H1 (cell line): ENCODE measurements around the gene TMPRSS9. TPM values are rescaled to one million over a fixed set of nuclear protein-coding genes. Genes with fewer than 3 reads are reported as not detected.
"Not testable (repeated sequence)": the region's sequence is repeated elsewhere in the genome, so short reads cannot be mapped to it uniquely, and the experiment has no call there.

Experiments
- CTCF ChIA-PET: fragments of 300-600 bp; sonication (Branson Sonifier 250); formaldehyde crosslinking; loops from one replicate; lab custom pipeline; 2021; ENCODE audit not compliant: partially characterized antibody; lab: Charles Lee
- POLR2A ChIA-PET: fragments of 300-600 bp; sonication (Branson Sonifier 250); formaldehyde crosslinking; loops from one replicate; lab custom pipeline; 2021; ENCODE audit warnings: inconsistent platforms; ENCODE audit not compliant: partially characterized antibody; lab: Charles Lee
- DNase-seq, 2 experiments: peaks; one replicate each; pipeline versions ENCODE4 v3.0.0 to v3.0.0-alpha.2; 2010 to 2022; ENCODE audit warnings: low spot score in 2 of 2, low read depth in 1 of 2, mixed read lengths in 1 of 2
- FAIRE-seq: peaks from 2 replicates; lab custom pipeline; 2011; peaks lifted over from hg19 to GRCh38; lab: Jason Lieb, UNC
- H2AFZ ChIP-seq: 2 replicates; pipeline ENCODE4 v1.8.1; 2012; ENCODE audit warnings: low read length, inconsistent platforms
- H2AK5ac ChIP-seq: 2 replicates; pipeline ENCODE4 v1.6.1; 2013; ENCODE audit warnings: low read depth, low read length
- H2BK120ac ChIP-seq: replicated peaks from 2 replicates; pipeline ENCODE3; 2013; ENCODE audit warnings: low read depth, low read length, inconsistent platforms
- H2BK12ac ChIP-seq: 2 replicates; pipeline ENCODE4 v1.6.1; 2013; ENCODE audit warnings: low read depth, low read length
- H2BK15ac ChIP-seq: 2 replicates; pipeline ENCODE4 v1.6.1; 2013; ENCODE audit warnings: low read length
- H2BK20ac ChIP-seq: 2 replicates; pipeline ENCODE4 v1.6.1; 2013; ENCODE audit warnings: low read length
- H2BK5ac ChIP-seq: 2 replicates; pipeline ENCODE4 v1.6.1; 2013; ENCODE audit warnings: low read depth, low read length
- H3K14ac ChIP-seq: 2 replicates; pipeline ENCODE4 v1.6.1; 2013; ENCODE audit warnings: inconsistent platforms; ENCODE audit not compliant: insufficient read length
- H3K18ac ChIP-seq: 2 replicates; pipeline ENCODE4 v1.6.1; 2013; ENCODE audit warnings: low read length; ENCODE audit errors: extremely low read depth
- H3K23ac ChIP-seq: 2 replicates; pipeline ENCODE4 v1.6.1; 2013; ENCODE audit warnings: inconsistent platforms; ENCODE audit not compliant: insufficient read length
- H3K23me2 ChIP-seq: 2 replicates; pipeline ENCODE4 v1.6.1; 2013; ENCODE audit warnings: low read depth, low read length
- H3K27ac ChIP-seq: 2 replicates; pipeline ENCODE4 v1.6.1; 2011; ENCODE audit warnings: low read depth, low read length, inconsistent platforms
- H3K27me3 ChIP-seq, 4 experiments: replicated peaks in 1 of 4; 1 replicate in 1 of 4; 2 replicates in 3 of 4; pipeline versions ENCODE4 v1.6.1 to v1.8.1; 2011 to 2013; ENCODE audit warnings: low read length in 3 of 4, mild to moderate bottlenecking in 3 of 4, inconsistent platforms in 2 of 4, mixed read lengths in 2 of 4, moderate library complexity in 1 of 4; ENCODE audit not compliant: control insufficient read depth in 3 of 4, insufficient read depth in 3 of 4; ENCODE audit errors: extremely low read depth in 1 of 4
- H3K36me3 ChIP-seq, 4 experiments: 2 replicates each; pipeline versions ENCODE4 v1.6.1 to v1.8.1; 2011 to 2013; ENCODE audit warnings: mild to moderate bottlenecking in 4 of 4, low read length in 3 of 4, moderate library complexity in 2 of 4, control low read depth in 1 of 4, inconsistent platforms in 1 of 4; ENCODE audit not compliant: insufficient read depth in 4 of 4, control insufficient read depth in 2 of 4
- H3K4ac ChIP-seq: replicated peaks from 2 replicates; pipeline ENCODE3; 2013; ENCODE audit warnings: low read length, low read depth, mixed read lengths, inconsistent platforms; ENCODE audit not compliant: insufficient read length
- H3K4me1 ChIP-seq, 4 experiments: replicated peaks in 1 of 4; 1 replicate in 1 of 4; 2 replicates in 3 of 4; pipeline versions ENCODE4 v1.6.1 to v1.8.1; 2011 to 2013; ENCODE audit warnings: low read length in 3 of 4, inconsistent platforms in 2 of 4, mixed read lengths in 1 of 4; ENCODE audit not compliant: insufficient read depth in 4 of 4, control insufficient read depth in 3 of 4
- H3K4me2 ChIP-seq, 2 experiments: 2 replicates each; pipeline versions ENCODE4 v1.6.1 to v1.8.1; 2011 to 2013; ENCODE audit warnings: low read depth in 2 of 2, low read length in 2 of 2, control low read depth in 1 of 2, inconsistent platforms in 1 of 2, mild to moderate bottlenecking in 1 of 2; ENCODE audit not compliant: insufficient read depth in 1 of 2
- H3K4me3 ChIP-seq, 4 experiments: fragments of 200-600, 300-600 bp in 1 of 4; sonication (generic), shearing (Covaris generic), sonication (Bioruptor Twin) in 1 of 4; 2 replicates each; pipeline versions ENCODE4 v1.5.1 to v1.8.1; 2011 to 2016; ENCODE audit warnings: low read length in 4 of 4, low read depth in 3 of 4, control low read depth in 2 of 4, inconsistent platforms in 2 of 4, mild to moderate bottlenecking in 2 of 4, mixed read lengths in 1 of 4, moderate library complexity in 1 of 4; ENCODE audit not compliant: insufficient read depth in 2 of 4; ENCODE audit errors: extremely low read depth in 1 of 4
- H3K56ac ChIP-seq: replicated peaks from 2 replicates; pipeline ENCODE3; 2013; ENCODE audit warnings: low read depth, mild to moderate bottlenecking, mixed read lengths, low read length, inconsistent platforms; ENCODE audit not compliant: insufficient read length
- H3K79me1 ChIP-seq: 2 replicates; pipeline ENCODE4 v1.6.1; 2013; ENCODE audit warnings: low read depth, low read length, control low read depth
- H3K79me2 ChIP-seq, 2 experiments: 2 replicates each; pipeline versions ENCODE4 v1.6.1 to v1.8.1; 2012 to 2013; ENCODE audit warnings: low read length in 2 of 2, mild to moderate bottlenecking in 2 of 2, inconsistent platforms in 1 of 2; ENCODE audit not compliant: insufficient read depth in 2 of 2, control insufficient read depth in 1 of 2
- H3K9ac ChIP-seq, 4 experiments: replicated peaks in 1 of 4; 1 replicate in 1 of 4; 2 replicates in 3 of 4; pipeline versions ENCODE4 v1.6.1 to v1.8.1; 2011 to 2013; ENCODE audit warnings: low read depth in 3 of 4, low read length in 3 of 4, control low read depth in 2 of 4, mild to moderate bottlenecking in 2 of 4, moderate library complexity in 2 of 4, inconsistent platforms in 1 of 4; ENCODE audit errors: extremely low read depth in 1 of 4
- H3K9me3 ChIP-seq, 2 experiments: 2 replicates each; pipeline versions ENCODE4 v1.6.1 to v1.8.1; 2012 to 2013; ENCODE audit warnings: mild to moderate bottlenecking in 2 of 2, moderate library complexity in 2 of 2, control low read depth in 1 of 2, inconsistent platforms in 1 of 2, low read depth in 1 of 2, low read length in 1 of 2, mixed read lengths in 1 of 2; ENCODE audit not compliant: insufficient read depth in 2 of 2
- H4K20me1 ChIP-seq, 2 experiments: replicated peaks in 1 of 2; 2 replicates each; pipeline versions ENCODE3 to v1.8.1; 2011 to 2013; ENCODE audit warnings: inconsistent platforms in 2 of 2, low read length in 2 of 2, mild to moderate bottlenecking in 1 of 2; ENCODE audit not compliant: insufficient read depth in 2 of 2, control insufficient read depth in 1 of 2
- H4K5ac ChIP-seq: 2 replicates; pipeline ENCODE4 v1.6.1; 2013; ENCODE audit warnings: low read length, low read depth, mixed read lengths, inconsistent platforms; ENCODE audit not compliant: insufficient read length
- H4K8ac ChIP-seq: 2 replicates; pipeline ENCODE4 v1.8.0; 2013; ENCODE audit warnings: mild to moderate bottlenecking, moderate library complexity, low read length, inconsistent platforms; ENCODE audit not compliant: insufficient read depth; ENCODE audit errors: extremely low read depth
- H4K91ac ChIP-seq: replicated peaks from 2 replicates; pipeline ENCODE3; 2013; ENCODE audit warnings: low read length, mixed read lengths, inconsistent platforms; ENCODE audit not compliant: insufficient read length
- WGBS, 2 experiments: shearing (Covaris generic) in 1 of 2; methylation state at CpG; one replicate each; pipeline versions ENCODE4 v1.1.6 to v1.1.7; 2013 to 2015; ENCODE audit warnings: low lambda C conversion rate in 2 of 2, mixed read lengths in 2 of 2, inconsistent platforms in 1 of 2, low coverage in 1 of 2, missing lambda C conversion rate in 1 of 2; ENCODE audit not compliant: insufficient replicate concordance in 2 of 2, insufficient coverage in 1 of 2, insufficient read length in 1 of 2; ENCODE audit errors: extremely low coverage in 1 of 2, missing lambda C conversion rate in 1 of 2; 5-methylcytosine and 5-hydroxymethylcytosine counted together
- polyA plus RNA-seq, 7 experiments: library from polyadenylated mRNA; depleted of rRNA in 3 of 7; stranded (reverse) in 5 of 7; unstranded in 2 of 7; fragments of >200 nt in 5 of 7; fragments of 200-250 nt in 2 of 7; gene quantifications; 1 replicate in 5 of 7; 2 replicates in 1 of 7; 4 replicates in 1 of 7; pipeline versions ENCODE4 v1.2.1 to v1.2.3, GENCODE V29; 2011 to 2013; ENCODE audit warnings: missing spikeins in 2 of 7, mixed read lengths in 2 of 7
- total RNA-seq: library from RNA; stranded (reverse); fragmentation: NEBNext Ultra II Directional; extraction: Animal tissue kit (Norgen Biotek cat#: 25700); gene quantifications from 2 replicates; pipeline ENCODE4 v1.2.1, GENCODE V29; 2021

TMPRSS9 gene
- total and polyA plus RNA-seq, 2 of the 8 experiments (the other 6 are each of a cell fraction or from before 2014, with no cell fraction given) = 0.15 to 0.19 TPM

DNA sequence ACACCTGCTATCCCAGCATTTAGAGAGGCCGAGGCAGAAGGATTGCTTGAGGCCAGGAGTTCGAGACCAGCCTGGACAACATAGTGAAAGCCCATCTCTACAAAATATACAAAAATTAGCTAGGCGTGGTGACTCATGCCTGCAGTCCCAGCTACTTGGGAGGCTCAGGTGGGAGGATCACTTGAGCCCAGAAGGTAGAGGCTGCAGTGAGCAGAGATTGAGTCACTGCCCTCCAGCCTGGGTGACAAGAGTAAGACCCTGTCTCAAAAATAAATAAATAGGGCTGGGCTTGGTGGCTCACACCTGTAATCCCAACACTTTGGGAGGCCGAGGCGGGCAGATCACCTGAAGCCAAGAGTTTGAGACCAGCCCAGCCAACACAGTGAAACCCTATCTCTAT lies 103.6 kb downstream of the TMPRSS9 start:
- H3K23me2 ChIP-seq, H2BK120ac ChIP-seq, H3K4me1 ChIP-seq, H3K79me1 ChIP-seq, H4K5ac ChIP-seq, FAIRE-seq, H4K20me1 ChIP-seq, H4K8ac ChIP-seq, H3K9ac ChIP-seq, H3K18ac ChIP-seq, H2BK20ac ChIP-seq, H3K79me2 ChIP-seq, H3K23ac ChIP-seq, H3K4ac ChIP-seq, H2AK5ac ChIP-seq, H3K9me3 ChIP-seq, H3K4me3 ChIP-seq, DNase-seq, H3K27me3 ChIP-seq, H3K27ac ChIP-seq, H2BK15ac ChIP-seq, H3K36me3 ChIP-seq, H3K56ac ChIP-seq, H2BK5ac ChIP-seq, H3K14ac ChIP-seq, H2AFZ ChIP-seq: not testable (repeated sequence)
- POLR2A ChIA-PET = interaction anchor here (0.7 to 6.7 kb wide), 8 partner anchors 8 to 159 kb away, joined by 3 to 98 read pairs (median 5); partner anchors contain the start of genes GADD45B, LMNB2 and TIMM13
- peak overlapping the region; percentile 63; the same call in 1 of the 2 replicates for H2BK12ac ChIP-seq
- 99% methylated on average over 5 of the region's 5 CpGs; no CpG with 5 or more reads in 1 of the 2 experiments for WGBS, 2 experiments
- peak overlapping the region; percentile 93 for H4K91ac ChIP-seq
- 0 out of 4 replicates have a peak overlapping the region, but pooled peaks of 1 of the 2 experiments have one; percentile 66 for H3K4me2 ChIP-seq
- CTCF ChIA-PET = interaction anchor here (0.6 to 12.9 kb wide), 12 partner anchors 11 to 1302 kb away, joined by 3 to 133 read pairs (median 3); partner anchors contain the start of gene GADD45B
